ENCODE measurements around the gene SBF2. TPM values are rescaled to one million over a fixed set of nuclear protein-coding genes. Genes with fewer than 3 reads are reported as not detected.

The SBF2 gene
- total RNA-seq, 4 donors from 2014 or later: 19.3 to 28.1 (median 25.8) TPM

- intact Hi-C loops (cut with DNase I; ENCODE audit: low total_unique reads) (no loop called here), in situ Hi-C loops (cut with MboI; ENCODE audit: low sequenced_read_pairs in 4 of 4) (loop anchor here in 2 of 4 donors (25.0 kb wide), 2 partner anchors 541 to 966 kb away; partner anchors contain the start of gene ADM (in 1 of the 2))
- H3K27ac ChIP-seq: no peak overlapping the region
- no peaks in the 10 kb centered on the region for H3K9me3 ChIP-seq
- DNase-seq (no peak), ATAC-seq (no peak)
- TF ChIP-seq POLR2A (IDR thresholded peaks at IDR 0.05) (no peak), CTCF (IDR thresholded peaks at IDR 0.05 in 4 of 5, conservative IDR thresholded peaks at IDR 0.05 in 1 of 5) (no peak)
- no peaks in the 10 kb centered on the region for H3K36me3 ChIP-seq
- H3K27me3 ChIP-seq: no peaks in the 10 kb centered on the region
- peaks cover 11 to 20% of the 10 kb centered on the region in 2 donors for H3K4me1 ChIP-seq
- no peak overlapping the region for H3K4me3 ChIP-seq
Observed at GRCh38 chr11:9771071-9771511, 522.9 kb downstream of the SBF2 start.

GRCh38 chr11:9769621-9770020 lies 524.4 kb downstream of the SBF2 start:
- Histone ChIP-seq H3K9me3 (no peaks in the 10 kb centered on the region), H3K27ac (no peak overlapping the region), H3K36me3 (no peaks in the 10 kb centered on the region), H3K4me3 (no peak overlapping the region), H3K27me3 (no peaks in the 10 kb centered on the region), H3K4me1 (peaks cover 17 to 18% of the 10 kb centered on the region in 2 donors)
- ATAC-seq (no peak), DNase-seq (no peak)
- in situ Hi-C loops (cut with MboI; ENCODE audit: low sequenced_read_pairs in 4 of 4): loop anchor here (10.0 to 25.0 kb wide), 5 partner anchors 195 to 968 kb away; partner anchors contain the start of gene ADM (in 1 of the 4)
- TF ChIP-seq CTCF (IDR thresholded peaks at IDR 0.05 in 4 of 5, conservative IDR thresholded peaks at IDR 0.05 in 1 of 5) (no peak), POLR2A (IDR thresholded peaks at IDR 0.05) (no peak)
- intact Hi-C loops (cut with DNase I; ENCODE audit: low total_unique reads): no loop called here

GRCh38 chr11:9765320-9766101 lies 528.5 kb downstream of the SBF2 start:
- Histone ChIP-seq H3K4me3 (no peak overlapping the region), H3K27ac (peak overlapping the region; percentile 42 to 73 (median 59)), H3K9me3 (no peaks in the 10 kb centered on the region), H3K36me3 (no peaks in the 10 kb centered on the region), H3K27me3 (no peaks in the 10 kb centered on the region), H3K4me1 (peaks cover 8 to 12% of the 10 kb centered on the region in 2 donors)
- TF ChIP-seq CTCF (IDR thresholded peaks at IDR 0.05 in 4 of 5, conservative IDR thresholded peaks at IDR 0.05 in 1 of 5) (no peak), POLR2A (IDR thresholded peaks at IDR 0.05) (no peak)
- DNase-seq (peak; percentile 45 to 70), ATAC-seq (peak; percentile 57 to 78)
- in situ Hi-C loops (cut with MboI; ENCODE audit: low sequenced_read_pairs in 4 of 4) (loop anchor here (10.0 to 25.0 kb wide), 5 partner anchors 199 to 972 kb away; partner anchors contain the start of gene ADM (in 1 of the 4)), intact Hi-C loops (cut with DNase I; ENCODE audit: low total_unique reads) (no loop called here)

GRCh38 chr11:9763301-9763700 lies 530.7 kb downstream of the SBF2 start:
- intact Hi-C loops (cut with DNase I; ENCODE audit: low total_unique reads): no loop called here
- H3K27ac ChIP-seq: no peak overlapping the region
- DNase-seq (no peak), ATAC-seq (no peak)
- no peaks in the 10 kb centered on the region for H3K27me3 ChIP-seq
- H3K9me3 ChIP-seq: no peaks in the 10 kb centered on the region
- no peaks in the 10 kb centered on the region for H3K36me3 ChIP-seq
- no peak overlapping the region for H3K4me3 ChIP-seq
- H3K4me1 ChIP-seq: peaks cover 26 to 31% of the 10 kb centered on the region in 2 donors
- TF ChIP-seq POLR2A (IDR thresholded peaks at IDR 0.05): no peak
- TF ChIP-seq CTCF (IDR thresholded peaks at IDR 0.05 in 4 of 5, conservative IDR thresholded peaks at IDR 0.05 in 1 of 5): no peak
- in situ Hi-C loops (cut with MboI; ENCODE audit: low sequenced_read_pairs in 4 of 4): loop anchor here (10.0 to 25.0 kb wide), 5 partner anchors 202 to 974 kb away; partner anchors contain the start of gene ADM (in 1 of the 4)

All from gastrocnemius medialis (tissue), 4 donors.